KMS-11 (cell line): ENCODE results near the gene SEZ6.

ENCODE experiments used
- H2AFZ ChIP-seq: fragments of 200-600 bp; sonication (generic); 2 replicates; pipeline ENCODE4 v1.6.1; 2016; ENCODE audit warnings: antibody characterized with exemption, mixed run types, low read depth
- H3K27ac ChIP-seq: fragments of 200-600 bp; sonication (generic); 2 replicates; pipeline ENCODE4 v1.6.1; 2016; ENCODE audit warnings: mild to moderate bottlenecking, mixed run types
- H3K27me3 ChIP-seq: fragments of 200-600 bp; sonication (generic); 2 replicates; pipeline ENCODE4 v1.6.1; 2017; ENCODE audit warnings: mild to moderate bottlenecking, low read depth, mixed run types, moderate library complexity; ENCODE audit not compliant: insufficient read depth
- H3K36me3 ChIP-seq: fragments of 200-600 bp; sonication (generic); 2 replicates; pipeline ENCODE4 v1.6.1; 2017; ENCODE audit warnings: mild to moderate bottlenecking, mixed run types; ENCODE audit not compliant: insufficient read depth
- H3K4me1 ChIP-seq: fragments of 200-600 bp; sonication (generic); 2 replicates; pipeline ENCODE4 v1.6.1; 2016; ENCODE audit warnings: mild to moderate bottlenecking, low read depth, mixed run types; ENCODE audit not compliant: poor library complexity, severe bottlenecking
- H3K4me2 ChIP-seq: fragments of 200-600 bp; sonication (generic); 2 replicates; pipeline ENCODE4 v1.7.0; 2016; ENCODE audit warnings: mild to moderate bottlenecking, mixed run types
- H3K4me3 ChIP-seq: fragments of 200-600 bp; sonication (generic); IDR thresholded peaks from 2 replicates; pipeline ENCODE4 v1.6.1; 2017; ENCODE audit warnings: low read depth, low read length, mixed read lengths; ENCODE audit not compliant: insufficient read depth
- H3K79me2 ChIP-seq: fragments of 200-600 bp; sonication (generic); 2 replicates; pipeline ENCODE4 v1.6.1; 2016; ENCODE audit warnings: low read depth, mixed run types; ENCODE audit not compliant: insufficient read depth
- H3K9ac ChIP-seq: fragments of 200-600 bp; sonication (generic); 2 replicates; pipeline ENCODE4 v1.6.1; 2016; ENCODE audit warnings: mild to moderate bottlenecking, mixed run types
- H4K20me1 ChIP-seq: fragments of 200-600 bp; sonication (generic); 2 replicates; pipeline ENCODE4 v1.6.1; 2016; ENCODE audit warnings: mild to moderate bottlenecking, mixed run types; ENCODE audit not compliant: insufficient read depth
- CTCF ChIP-seq: fragments of 200-600 bp; sonication (generic); conservative IDR thresholded peaks from 2 replicates; pipeline ENCODE4 v1.6.1; 2017; ENCODE audit warnings: low read depth, mild to moderate bottlenecking, antibody characterized with exemption, low read length, moderate library complexity, mixed read lengths

Gene SEZ6

DNA sequence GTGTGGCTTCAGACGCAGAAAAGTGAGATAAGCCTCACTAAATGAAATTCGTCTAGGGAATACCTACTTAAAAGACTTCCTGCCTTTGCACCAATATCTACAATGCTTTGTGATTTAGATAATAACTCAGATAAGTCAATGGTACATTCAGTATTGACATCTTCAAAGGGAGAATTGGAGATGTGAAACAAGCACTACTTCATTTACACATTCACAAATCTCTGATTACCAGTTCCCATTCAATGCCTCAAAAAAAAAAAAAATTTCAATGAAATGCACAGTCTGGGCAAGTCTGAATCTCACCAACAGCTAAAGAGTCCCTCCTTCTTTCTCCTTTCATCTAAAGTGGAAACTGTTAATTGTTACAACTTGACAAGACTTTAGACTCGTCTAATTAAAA, 58.2 kb downstream of the SEZ6 start:
- H2AFZ ChIP-seq, result no peak overlapping the region
- H3K4me1 ChIP-seq, result peaks cover 49% of the 10 kb centered on the region
- H3K27ac ChIP-seq, result no peak overlapping the region
- H3K4me3 ChIP-seq, result no peak overlapping the region
- no peak overlapping the region; the same call in 1 of the 2 replicates for H3K9ac ChIP-seq
- H3K4me2 ChIP-seq, result peak overlapping the region; percentile 81
- peaks cover 81% of the 10 kb centered on the region for H3K79me2 ChIP-seq
- H3K36me3 ChIP-seq, result no peaks in the 10 kb centered on the region; the same call in 1 of the 2 replicates
- TF ChIP-seq CTCF, result no peak
- no peaks in the 10 kb centered on the region for H3K27me3 ChIP-seq
- H4K20me1 ChIP-seq, result no peaks in the 10 kb centered on the region

DNA sequence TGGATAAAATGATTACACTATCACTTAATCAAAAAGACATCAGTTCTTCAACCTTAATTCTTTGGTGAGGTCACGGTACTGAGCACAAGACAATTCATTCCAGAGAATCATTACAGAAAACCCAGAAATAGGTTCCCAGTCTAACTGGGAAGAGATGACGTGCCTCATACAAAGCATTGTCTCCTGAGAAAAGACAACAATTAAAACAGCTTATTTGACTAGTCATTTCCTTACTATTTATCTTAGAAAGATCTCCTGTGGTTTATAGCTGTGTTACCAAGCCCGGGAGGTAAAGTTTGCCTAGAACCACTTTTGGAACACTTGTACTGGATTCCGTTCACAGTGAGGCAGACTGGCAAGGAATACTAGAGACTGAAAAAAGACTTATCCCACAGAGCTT, 59.6 kb downstream of the SEZ6 start:
- H3K36me3 ChIP-seq, result no peaks in the 10 kb centered on the region; the same call in 1 of the 2 replicates
- no peak overlapping the region for H2AFZ ChIP-seq
- H3K79me2 ChIP-seq, result peaks cover 94% of the 10 kb centered on the region
- no peak overlapping the region for H3K27ac ChIP-seq
- H3K4me1 ChIP-seq, result peaks cover 61% of the 10 kb centered on the region
- no peak overlapping the region for H3K9ac ChIP-seq
- TF ChIP-seq CTCF, result no peak
- no peaks in the 10 kb centered on the region for H3K27me3 ChIP-seq
- H4K20me1 ChIP-seq, result no peaks in the 10 kb centered on the region
- no peak overlapping the region for H3K4me2 ChIP-seq
- H3K4me3 ChIP-seq, result no peak overlapping the region

- no peak overlapping the region for H3K4me2 ChIP-seq
- H3K27me3 ChIP-seq, result no peaks in the 10 kb centered on the region
- H3K36me3 ChIP-seq, result no peaks in the 10 kb centered on the region; the same call in 1 of the 2 replicates
- peaks cover 73% of the 10 kb centered on the region for H3K4me1 ChIP-seq
- no peak overlapping the region for H3K27ac ChIP-seq
- H2AFZ ChIP-seq, result no peak overlapping the region
- H3K9ac ChIP-seq, result no peak overlapping the region
- H3K4me3 ChIP-seq, result no peak overlapping the region
- no peaks in the 10 kb centered on the region for H4K20me1 ChIP-seq
- no peak for TF ChIP-seq CTCF
- peaks cover 99% of the 10 kb centered on the region for H3K79me2 ChIP-seq
Measured at GRCh38 chr17:28944862-28945741, 60.7 kb downstream of the SEZ6 start.

DNA sequence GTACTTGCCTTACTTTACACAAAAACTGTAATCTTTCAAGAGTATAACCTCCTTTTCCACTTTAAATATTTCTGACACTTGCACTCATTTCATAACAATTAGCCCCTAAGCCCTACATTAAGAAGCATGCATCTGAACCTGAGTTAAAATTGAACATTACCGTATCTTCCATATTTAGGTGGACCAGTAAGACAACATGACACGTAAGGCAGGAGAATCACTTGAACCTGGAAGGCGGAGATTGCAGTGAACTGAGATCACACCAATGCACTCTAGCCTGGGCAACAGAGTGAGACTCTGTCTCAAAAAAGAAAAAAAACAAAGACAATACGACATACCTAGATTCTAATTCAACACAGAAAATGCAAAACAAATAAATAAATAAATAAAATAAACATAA, 61.5 kb downstream of the SEZ6 start:
- Histone ChIP-seq H3K27me3 (no peaks in the 10 kb centered on the region), H3K79me2 (peaks cover 99% of the 10 kb centered on the region), H3K9ac (no peak overlapping the region), H3K4me2 (no peak overlapping the region), H3K4me1 (peaks cover 80% of the 10 kb centered on the region), H3K4me3 (no peak overlapping the region), H4K20me1 (no peaks in the 10 kb centered on the region), H3K27ac (no peak overlapping the region), H2AFZ (no peak overlapping the region), H3K36me3 (no peaks in the 10 kb centered on the region; the same call in 1 of the 2 replicates)
- no peak for TF ChIP-seq CTCF
